Islet of Langerhans (tissue), 1 donor: Measurements from ENCODE around the gene MBD5.

ENCODE experiments used
- FAIRE-seq: peaks from one replicate; lab custom pipeline; 2011; peaks lifted over from hg19 to GRCh38; lab: Jason Lieb, UNC

Gene MBD5

GRCh38 chr2:148553332-148553887 is 532.5 kb downstream of the MBD5 start:
- FAIRE-seq: no peak

- no peak for FAIRE-seq
These were observed 533.8 kb downstream of the MBD5 start for GRCh38 chr2:148554459-148555247.

GRCh38 chr2:148555622-148556294 is 534.9 kb downstream of the MBD5 start:
- FAIRE-seq: no peak

- no peak for FAIRE-seq
These were observed 537.0 kb downstream of the MBD5 start for GRCh38 chr2:148557844-148558436.

- FAIRE-seq: no peak
These were observed 539.6 kb downstream of the MBD5 start for GRCh38 chr2:148560496-148560895.

GRCh38 chr2:148561389-148561788 is 540.5 kb downstream of the MBD5 start:
- no peak for FAIRE-seq

GRCh38 chr2:148565272-148565894 is 544.5 kb downstream of the MBD5 start:
- no peak for FAIRE-seq
